ENCODE measurements around the gene LGALS4. TPM values are rescaled to one million over a fixed set of nuclear protein-coding genes. Genes with fewer than 3 reads are reported as not detected.
A peak's percentile ranks its signal among the peaks of the same experiment; 100 is the strongest.
"Not testable (repeated sequence)": the region's sequence is repeated elsewhere in the genome, so short reads cannot be mapped to it uniquely, and the experiment has no call there.

Gene LGALS4
- polyA plus RNA-seq, 1 of the 3 experiments (the other 2 are of a cell fraction): 0.21 TPM

GRCh38 chr19:38771569-38771968 is 41.2 kb downstream of the LGALS4 start:
- POLR2A ChIA-PET; H3K27ac ChIP-seq (ENCODE audit: low read depth in 2 of 2, low read length in 1 of 2); H3K4me3 ChIP-seq (ENCODE audit: low read depth in 2 of 2, low read length in 1 of 2); DNase-seq; H3K9me2 ChIP-seq; H3K9me3 ChIP-seq; CTCF ChIA-PET; H3K79me2 ChIP-seq (ENCODE audit: insufficient read depth); H3F3A ChIP-seq (replicated peaks; ENCODE audit: insufficient read depth); H3K36me3 ChIP-seq (replicated peaks in 1 of 2; ENCODE audit: control insufficient read depth in 1 of 2, insufficient read depth in 2 of 2, low read length in 1 of 2); H3K4me1 ChIP-seq (ENCODE audit: control insufficient read depth in 1 of 2, insufficient read depth in 2 of 2, low read depth in 1 of 2, low read length in 1 of 2); H2AFZ ChIP-seq (ENCODE audit: low read depth); H3K27me3 ChIP-seq (ENCODE audit: insufficient read depth); H3K4me2 ChIP-seq; H3K9ac ChIP-seq; H4K20me1 ChIP-seq (ENCODE audit: insufficient read depth): not testable (repeated sequence)
- 100% methylated on average over 1 of the region's 30 CpGs for WGBS (ENCODE audit: low lambda C conversion rate)

- H3K79me2 ChIP-seq (ENCODE audit: insufficient read depth); H3K4me1 ChIP-seq (ENCODE audit: control insufficient read depth in 1 of 2, insufficient read depth in 2 of 2, low read depth in 1 of 2, low read length in 1 of 2); H3K9me3 ChIP-seq; H3K36me3 ChIP-seq (replicated peaks in 1 of 2; ENCODE audit: control insufficient read depth in 1 of 2, insufficient read depth in 2 of 2, low read length in 1 of 2); H3K27me3 ChIP-seq (ENCODE audit: insufficient read depth); H4K20me1 ChIP-seq (ENCODE audit: insufficient read depth); H3F3A ChIP-seq (replicated peaks; ENCODE audit: insufficient read depth); H3K4me3 ChIP-seq (ENCODE audit: low read depth in 2 of 2, low read length in 1 of 2); CTCF ChIA-PET; H3K4me2 ChIP-seq; H3K27ac ChIP-seq (ENCODE audit: low read depth in 2 of 2, low read length in 1 of 2); DNase-seq; H3K9ac ChIP-seq; H2AFZ ChIP-seq (ENCODE audit: low read depth); POLR2A ChIA-PET; H3K9me2 ChIP-seq: not testable (repeated sequence)
- WGBS (ENCODE audit: low lambda C conversion rate): 83% methylated on average over 1 of the region's 22 CpGs
Measured at GRCh38 chr19:38770949-38771275, 41.8 kb downstream of the LGALS4 start.

- 70% methylated on average over 2 of the region's 58 CpGs for WGBS (ENCODE audit: low lambda C conversion rate)
- H3K4me2 ChIP-seq; H3K79me2 ChIP-seq (ENCODE audit: insufficient read depth); H3K9me2 ChIP-seq; H3K36me3 ChIP-seq (replicated peaks in 1 of 2; ENCODE audit: control insufficient read depth in 1 of 2, insufficient read depth in 2 of 2, low read length in 1 of 2); DNase-seq; H3F3A ChIP-seq (replicated peaks; ENCODE audit: insufficient read depth); H3K27me3 ChIP-seq (ENCODE audit: insufficient read depth); H3K4me1 ChIP-seq (ENCODE audit: control insufficient read depth in 1 of 2, insufficient read depth in 2 of 2, low read depth in 1 of 2, low read length in 1 of 2); H3K4me3 ChIP-seq (ENCODE audit: low read depth in 2 of 2, low read length in 1 of 2); H2AFZ ChIP-seq (ENCODE audit: low read depth); POLR2A ChIA-PET; H3K27ac ChIP-seq (ENCODE audit: low read depth in 2 of 2, low read length in 1 of 2); H3K9me3 ChIP-seq; H3K9ac ChIP-seq; H4K20me1 ChIP-seq (ENCODE audit: insufficient read depth): not testable (repeated sequence)
- CTCF ChIA-PET: interaction anchor here (1.0 to 1.7 kb wide), 5 partner anchors 18 to 160 kb away, joined by 3 to 13 read pairs (median 4); partner anchors contain the start of genes ECH1, LGALS7B, MRPS12 and SARS2
Measured at GRCh38 chr19:38770228-38770948, 42.4 kb downstream of the LGALS4 start.

DNA sequence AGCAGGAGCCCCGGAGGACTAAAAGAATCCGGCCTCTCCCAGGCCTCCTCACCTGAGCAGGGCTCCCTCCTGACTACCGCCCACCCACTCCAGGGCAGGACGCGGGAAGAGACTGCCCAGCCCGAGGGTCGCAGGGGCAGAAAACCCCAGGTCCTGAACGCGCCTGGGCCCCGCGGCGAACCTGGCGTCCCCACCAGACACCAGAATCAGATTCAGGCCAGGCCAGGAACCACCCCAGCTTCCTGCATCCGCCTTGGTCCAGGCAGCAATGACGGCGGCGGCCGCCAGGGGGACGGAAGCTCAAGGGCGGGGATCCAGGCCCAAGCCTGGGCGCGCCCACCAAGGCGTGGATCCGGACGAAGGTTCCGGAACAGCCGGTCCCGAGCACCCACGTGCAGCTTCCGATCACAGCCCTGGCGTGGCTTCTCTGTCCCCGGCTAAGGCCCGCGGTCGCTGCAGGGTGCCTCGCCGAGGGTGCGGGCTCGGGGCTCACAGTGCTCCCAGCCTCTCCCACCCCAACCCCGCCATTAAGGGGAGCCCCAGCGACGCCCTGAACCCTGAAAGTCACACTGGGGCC is 43.0 kb downstream of the LGALS4 start:
- Histone ChIP-seq H2AFZ (ENCODE audit: low read depth) (no peak overlapping the region), H3K4me2 (no peak overlapping the region), H3K27ac (ENCODE audit: low read depth in 2 of 2, low read length in 1 of 2) (no peak overlapping the region), H3K4me1 (ENCODE audit: control insufficient read depth in 1 of 2, insufficient read depth in 2 of 2, low read depth in 1 of 2, low read length in 1 of 2) (no peaks in the 10 kb centered on the region), H3K9me2 (no peaks in the 10 kb centered on the region), H3K36me3 (replicated peaks in 1 of 2; ENCODE audit: control insufficient read depth in 1 of 2, insufficient read depth in 2 of 2, low read length in 1 of 2) (no peaks in the 10 kb centered on the region), H3F3A (replicated peaks; ENCODE audit: insufficient read depth) (no peaks in the 10 kb centered on the region), H4K20me1 (ENCODE audit: insufficient read depth) (no peaks in the 10 kb centered on the region), H3K9me3 (no peaks in the 10 kb centered on the region), H3K9ac (no peak overlapping the region), H3K4me3 (ENCODE audit: low read depth in 2 of 2, low read length in 1 of 2) (no peak overlapping the region; a peak in 1 of 4 replicates), H3K79me2 (ENCODE audit: insufficient read depth) (no peaks in the 10 kb centered on the region), H3K27me3 (ENCODE audit: insufficient read depth) (no peaks in the 10 kb centered on the region)
- WGBS (ENCODE audit: low lambda C conversion rate): 68% methylated on average over 22 of the region's 42 CpGs
- peak; percentile 83 for DNase-seq
- ChIA-PET POLR2A (no interaction called here), CTCF (interaction anchor here (0.6 to 1.7 kb wide), 7 partner anchors 13 to 161 kb away, joined by 3 to 13 read pairs (median 3); partner anchors contain the start of genes ECH1, LGALS7B, MRPS12 and SARS2)
- TF ChIP-seq RAD21 (IDR thresholded peaks at IDR 0.05; ENCODE audit: low read length) (peak; percentile 27), YY1 (IDR thresholded peaks at IDR 0.05; ENCODE audit: low read depth) (no peak), CTCF (IDR thresholded peaks at IDR 0.05) (peak; percentile 49)
